Gastroesophageal sphincter (tissue), 3 donors: Measurements from ENCODE around the gene RFNG.

Experiments
- EP300 ChIP-seq: sonication (generic); formaldehyde crosslinking; IDR thresholded peaks from one replicate; pipeline ENCODE4 v1.6.1; 2017; ENCODE audit warnings: antibody characterized with exemption, mild to moderate bottlenecking
- POLR2A ChIP-seq, 2 donors: fragments of 450-650 bp; IDR thresholded peaks; one replicate each; pipeline ENCODE4 v1.6.1; 2017; ENCODE audit warnings: antibody characterized with exemption in 2 of 2, mild to moderate bottlenecking in 2 of 2, moderate library complexity in 1 of 2
- TF ChIP-seq, protein P1 (sequence below), 4 experiments: fragments of 200-600 bp in 2 of 4; fragments of 450-650 bp in 2 of 4; sonication (generic) in 1 of 4; IDR thresholded peaks; one replicate each; pipeline ENCODE4 v1.5.1; 2017 to 2019; ENCODE audit warnings: antibody characterized with exemption in 4 of 4, mild to moderate bottlenecking in 2 of 4, moderate library complexity in 2 of 4

DNA sequence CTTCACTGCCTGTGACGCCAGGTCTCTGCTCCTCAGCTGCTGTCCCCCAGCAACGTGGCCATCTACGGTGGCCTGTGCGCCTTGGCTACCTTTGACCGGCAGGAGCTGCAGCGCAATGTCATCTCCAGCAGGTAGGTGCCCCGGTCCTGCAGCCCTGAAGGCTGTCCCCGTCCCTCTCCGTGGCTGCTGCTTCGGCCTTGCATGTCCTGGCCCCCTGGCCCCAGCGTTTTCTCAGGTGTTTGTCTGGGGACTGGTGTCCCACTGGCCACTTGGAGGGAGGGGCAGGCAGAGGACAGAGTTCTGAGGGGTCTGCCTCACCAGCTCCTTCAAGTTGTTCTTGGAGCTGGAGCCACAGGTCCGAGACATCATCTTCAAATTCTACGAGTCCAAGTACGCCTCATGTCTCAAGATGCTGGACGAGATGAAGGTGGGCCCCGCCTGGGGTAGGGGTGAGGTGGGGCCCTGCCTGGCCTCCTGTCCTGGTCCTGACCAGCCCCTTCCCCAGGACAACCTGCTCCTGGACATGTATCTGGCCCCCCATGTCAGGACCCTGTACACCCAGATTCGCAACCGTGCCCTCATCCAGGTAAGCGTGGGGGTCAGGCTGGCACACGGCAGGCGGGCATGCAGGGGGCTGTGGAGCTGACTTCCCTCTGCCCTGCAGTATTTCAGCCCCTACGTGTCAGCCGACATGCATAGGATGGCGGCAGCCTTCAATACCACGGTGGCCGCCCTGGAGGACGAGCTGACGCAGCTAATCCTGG lies 4.5 kb upstream of the RFNG start:
- TF ChIP-seq, protein P1, sequence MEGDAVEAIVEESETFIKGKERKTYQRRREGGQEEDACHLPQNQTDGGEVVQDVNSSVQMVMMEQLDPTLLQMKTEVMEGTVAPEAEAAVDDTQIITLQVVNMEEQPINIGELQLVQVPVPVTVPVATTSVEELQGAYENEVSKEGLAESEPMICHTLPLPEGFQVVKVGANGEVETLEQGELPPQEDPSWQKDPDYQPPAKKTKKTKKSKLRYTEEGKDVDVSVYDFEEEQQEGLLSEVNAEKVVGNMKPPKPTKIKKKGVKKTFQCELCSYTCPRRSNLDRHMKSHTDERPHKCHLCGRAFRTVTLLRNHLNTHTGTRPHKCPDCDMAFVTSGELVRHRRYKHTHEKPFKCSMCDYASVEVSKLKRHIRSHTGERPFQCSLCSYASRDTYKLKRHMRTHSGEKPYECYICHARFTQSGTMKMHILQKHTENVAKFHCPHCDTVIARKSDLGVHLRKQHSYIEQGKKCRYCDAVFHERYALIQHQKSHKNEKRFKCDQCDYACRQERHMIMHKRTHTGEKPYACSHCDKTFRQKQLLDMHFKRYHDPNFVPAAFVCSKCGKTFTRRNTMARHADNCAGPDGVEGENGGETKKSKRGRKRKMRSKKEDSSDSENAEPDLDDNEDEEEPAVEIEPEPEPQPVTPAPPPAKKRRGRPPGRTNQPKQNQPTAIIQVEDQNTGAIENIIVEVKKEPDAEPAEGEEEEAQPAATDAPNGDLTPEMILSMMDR (IDR thresholded peaks at IDR 0.05), result no peak
- TF ChIP-seq POLR2A (IDR thresholded peaks at IDR 0.05), result no peak
- TF ChIP-seq EP300, result no peak
